ENCODE results near the gene EPHB1. TPM values are rescaled to one million over a fixed set of nuclear protein-coding genes. Genes with fewer than 3 reads are reported as not detected.

The EPHB1 gene
- total RNA-seq, 1 experiment from 2014 or later = 0.73 TPM

DNA sequence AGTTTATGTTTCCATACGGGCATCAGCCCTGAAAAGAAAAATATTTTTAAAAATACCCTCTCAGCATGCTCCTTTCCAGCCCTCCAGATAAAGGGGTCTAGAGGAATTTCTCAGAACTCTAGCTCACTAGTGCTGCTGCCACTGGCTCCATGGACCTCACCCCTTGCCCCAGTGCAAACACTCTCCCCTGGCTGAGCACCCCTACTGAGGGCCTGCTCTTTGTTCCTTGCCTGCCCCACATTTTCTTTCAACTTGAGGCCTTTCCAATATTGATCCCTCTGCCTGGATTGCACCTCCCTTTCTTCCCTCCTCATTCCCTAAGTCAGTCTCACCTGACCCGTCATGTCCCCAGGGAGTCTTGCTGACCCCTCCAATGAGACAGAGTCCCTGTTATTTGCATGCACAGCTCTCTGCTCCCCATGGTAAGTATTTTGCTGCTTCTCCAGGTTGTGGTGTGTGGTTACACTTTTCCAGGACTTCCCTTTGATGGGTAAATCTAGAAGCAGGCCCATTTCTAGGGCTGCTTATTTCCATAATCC, 196.5 kb downstream of the EPHB1 start:
- Mint-ChIP-seq H3K27me3 (ENCODE audit: unreplicated experiment) (peaks cover 21% of the 10 kb centered on the region), H3K36me3 (ENCODE audit: insufficient read depth, unreplicated experiment) (no peaks in the 10 kb centered on the region), H3K27ac (ENCODE audit: unreplicated experiment) (no peak overlapping the region), H3K9me3 (ENCODE audit: low read depth, unreplicated experiment) (peaks cover 2% of the 10 kb centered on the region), H3K4me1 (ENCODE audit: low read depth, unreplicated experiment) (no peaks in the 10 kb centered on the region), H3K4me3 (ENCODE audit: low read depth, unreplicated experiment) (no peak overlapping the region)
- intact Hi-C loops (cut with micrococcal nuclease; ENCODE audit: unreplicated experiment) = no loop called here
- CTCF ChIA-PET = interaction anchor here (0.6 kb wide), 1 partner anchor 215 kb away, joined by 3 read pairs; no protein-coding TSS in a partner anchor
- TF ChIP-seq, protein P1, sequence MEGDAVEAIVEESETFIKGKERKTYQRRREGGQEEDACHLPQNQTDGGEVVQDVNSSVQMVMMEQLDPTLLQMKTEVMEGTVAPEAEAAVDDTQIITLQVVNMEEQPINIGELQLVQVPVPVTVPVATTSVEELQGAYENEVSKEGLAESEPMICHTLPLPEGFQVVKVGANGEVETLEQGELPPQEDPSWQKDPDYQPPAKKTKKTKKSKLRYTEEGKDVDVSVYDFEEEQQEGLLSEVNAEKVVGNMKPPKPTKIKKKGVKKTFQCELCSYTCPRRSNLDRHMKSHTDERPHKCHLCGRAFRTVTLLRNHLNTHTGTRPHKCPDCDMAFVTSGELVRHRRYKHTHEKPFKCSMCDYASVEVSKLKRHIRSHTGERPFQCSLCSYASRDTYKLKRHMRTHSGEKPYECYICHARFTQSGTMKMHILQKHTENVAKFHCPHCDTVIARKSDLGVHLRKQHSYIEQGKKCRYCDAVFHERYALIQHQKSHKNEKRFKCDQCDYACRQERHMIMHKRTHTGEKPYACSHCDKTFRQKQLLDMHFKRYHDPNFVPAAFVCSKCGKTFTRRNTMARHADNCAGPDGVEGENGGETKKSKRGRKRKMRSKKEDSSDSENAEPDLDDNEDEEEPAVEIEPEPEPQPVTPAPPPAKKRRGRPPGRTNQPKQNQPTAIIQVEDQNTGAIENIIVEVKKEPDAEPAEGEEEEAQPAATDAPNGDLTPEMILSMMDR (IDR thresholded peaks at IDR 0.05; ENCODE audit: unreplicated experiment) = no peak
- no peak for DNase-seq
- BruUV-seq (replicated peaks) = no TSS peak

DNA sequence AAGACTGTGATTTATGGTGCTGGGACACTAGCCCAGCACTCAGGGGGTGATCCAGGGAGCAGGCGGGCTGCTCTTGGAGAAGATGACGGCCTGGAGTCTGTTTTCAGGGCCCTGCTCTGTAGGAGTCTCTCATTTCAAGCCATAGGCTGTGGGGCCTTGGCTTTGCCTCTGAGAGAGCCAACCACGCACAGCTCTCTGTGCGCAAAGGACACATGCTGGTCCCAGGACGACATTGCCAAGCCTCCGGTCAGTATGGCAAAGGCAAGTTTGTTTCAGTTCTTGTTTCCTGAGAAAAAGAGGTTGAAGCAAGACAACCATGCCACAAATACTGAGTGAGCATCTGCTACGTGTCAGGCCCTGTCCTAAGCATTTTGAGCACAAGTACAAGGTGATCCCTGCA, 197.1 kb downstream of the EPHB1 start:
- peaks cover 2% of the 10 kb centered on the region for H3K9me3 Mint-ChIP-seq (ENCODE audit: low read depth, unreplicated experiment)
- H3K4me3 Mint-ChIP-seq (ENCODE audit: low read depth, unreplicated experiment) = no peak overlapping the region
- H3K27ac Mint-ChIP-seq (ENCODE audit: unreplicated experiment) = no peak overlapping the region
- DNase-seq = no peak
- H3K27me3 Mint-ChIP-seq (ENCODE audit: unreplicated experiment) = peaks cover 25% of the 10 kb centered on the region
- no peaks in the 10 kb centered on the region for H3K36me3 Mint-ChIP-seq (ENCODE audit: insufficient read depth, unreplicated experiment)
- no peaks in the 10 kb centered on the region for H3K4me1 Mint-ChIP-seq (ENCODE audit: low read depth, unreplicated experiment)
- CTCF ChIA-PET = no interaction called here
- TF ChIP-seq, protein P1 (IDR thresholded peaks at IDR 0.05; ENCODE audit: unreplicated experiment) = no peak
- no TSS peak for BruUV-seq (replicated peaks)
- intact Hi-C loops (cut with micrococcal nuclease; ENCODE audit: unreplicated experiment) = no loop called here

DNA sequence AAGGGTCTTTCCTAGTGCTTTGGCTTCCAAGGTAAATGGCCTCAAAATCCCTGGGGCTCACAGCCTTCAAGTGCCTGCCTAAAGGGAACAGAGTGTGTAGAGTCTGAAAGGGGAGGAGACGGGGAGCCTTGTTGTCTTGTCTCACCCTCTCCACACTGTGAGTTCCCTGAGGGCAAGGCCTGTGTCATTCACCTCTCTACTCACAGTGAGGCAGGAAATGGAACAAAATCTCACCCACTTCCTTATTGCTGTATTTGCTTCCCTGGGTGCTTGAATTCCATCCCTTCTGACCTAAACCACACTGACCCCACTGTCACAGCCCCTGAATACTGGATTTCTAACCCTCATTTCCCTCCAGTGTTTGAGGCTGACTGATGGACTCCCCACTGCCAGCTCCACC, 197.5 kb downstream of the EPHB1 start:
- no TSS peak for BruUV-seq (replicated peaks)
- no peaks in the 10 kb centered on the region for H3K36me3 Mint-ChIP-seq (ENCODE audit: insufficient read depth, unreplicated experiment)
- TF ChIP-seq, protein P1 (IDR thresholded peaks at IDR 0.05; ENCODE audit: unreplicated experiment) = no peak
- CTCF ChIA-PET = no interaction called here
- intact Hi-C loops (cut with micrococcal nuclease; ENCODE audit: unreplicated experiment) = no loop called here
- peaks cover 2% of the 10 kb centered on the region for H3K9me3 Mint-ChIP-seq (ENCODE audit: low read depth, unreplicated experiment)
- H3K4me1 Mint-ChIP-seq (ENCODE audit: low read depth, unreplicated experiment) = no peaks in the 10 kb centered on the region
- no peak for DNase-seq
- no peak overlapping the region for H3K27ac Mint-ChIP-seq (ENCODE audit: unreplicated experiment)
- H3K27me3 Mint-ChIP-seq (ENCODE audit: unreplicated experiment) = peaks cover 29% of the 10 kb centered on the region
- no peak overlapping the region for H3K4me3 Mint-ChIP-seq (ENCODE audit: low read depth, unreplicated experiment)

DNA sequence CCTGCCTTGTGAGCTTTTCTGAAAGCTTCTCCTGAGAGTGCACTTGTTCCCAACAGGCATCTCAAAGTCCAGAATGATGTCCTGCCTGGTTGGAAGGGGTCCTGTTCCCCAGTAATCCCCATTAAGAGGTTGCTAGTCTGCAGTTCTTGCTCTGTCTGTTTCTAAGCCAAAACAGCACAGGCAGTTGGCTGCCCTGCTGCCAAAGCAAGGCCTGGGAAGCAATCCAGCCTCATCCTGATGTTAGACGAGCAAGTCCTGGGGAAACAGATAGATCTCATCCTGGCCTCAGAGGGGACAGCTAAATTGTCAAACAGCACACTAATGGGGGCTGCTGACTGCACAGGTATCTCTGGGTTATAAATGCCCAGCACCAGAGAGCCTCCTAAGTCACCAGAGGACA, 198.0 kb downstream of the EPHB1 start:
- DNase-seq = no peak
- intact Hi-C loops (cut with micrococcal nuclease; ENCODE audit: unreplicated experiment) = no loop called here
- TF ChIP-seq, protein P1 (IDR thresholded peaks at IDR 0.05; ENCODE audit: unreplicated experiment) = no peak
- Mint-ChIP-seq H3K27me3 (ENCODE audit: unreplicated experiment) (peaks cover 33% of the 10 kb centered on the region), H3K4me1 (ENCODE audit: low read depth, unreplicated experiment) (no peaks in the 10 kb centered on the region), H3K4me3 (ENCODE audit: low read depth, unreplicated experiment) (no peak overlapping the region), H3K27ac (ENCODE audit: unreplicated experiment) (no peak overlapping the region), H3K9me3 (ENCODE audit: low read depth, unreplicated experiment) (peaks cover 2% of the 10 kb centered on the region), H3K36me3 (ENCODE audit: insufficient read depth, unreplicated experiment) (no peaks in the 10 kb centered on the region)
- CTCF ChIA-PET = no interaction called here
- no TSS peak for BruUV-seq (replicated peaks)

Measured in Calu3 (cell line).